CD4-positive, alpha-beta T cell treated with Interleukin-4 for 4 hours (primary cell): Measurements from ENCODE around the gene RTL10.

ENCODE experiments used
- DNase-seq: peaks from one replicate; pipeline ENCODE4 v3.0.0-alpha.2; 2020

RTL10 gene

GRCh38 chr22:19821523-19822300 is 33.0 kb downstream of the RTL10 start:
- DNase-seq: no peak

GRCh38 chr22:19820880-19821522 is 33.7 kb downstream of the RTL10 start:
- no peak for DNase-seq

GRCh38 chr22:19819911-19820879 is 34.5 kb downstream of the RTL10 start:
- no peak for DNase-seq

DNA sequence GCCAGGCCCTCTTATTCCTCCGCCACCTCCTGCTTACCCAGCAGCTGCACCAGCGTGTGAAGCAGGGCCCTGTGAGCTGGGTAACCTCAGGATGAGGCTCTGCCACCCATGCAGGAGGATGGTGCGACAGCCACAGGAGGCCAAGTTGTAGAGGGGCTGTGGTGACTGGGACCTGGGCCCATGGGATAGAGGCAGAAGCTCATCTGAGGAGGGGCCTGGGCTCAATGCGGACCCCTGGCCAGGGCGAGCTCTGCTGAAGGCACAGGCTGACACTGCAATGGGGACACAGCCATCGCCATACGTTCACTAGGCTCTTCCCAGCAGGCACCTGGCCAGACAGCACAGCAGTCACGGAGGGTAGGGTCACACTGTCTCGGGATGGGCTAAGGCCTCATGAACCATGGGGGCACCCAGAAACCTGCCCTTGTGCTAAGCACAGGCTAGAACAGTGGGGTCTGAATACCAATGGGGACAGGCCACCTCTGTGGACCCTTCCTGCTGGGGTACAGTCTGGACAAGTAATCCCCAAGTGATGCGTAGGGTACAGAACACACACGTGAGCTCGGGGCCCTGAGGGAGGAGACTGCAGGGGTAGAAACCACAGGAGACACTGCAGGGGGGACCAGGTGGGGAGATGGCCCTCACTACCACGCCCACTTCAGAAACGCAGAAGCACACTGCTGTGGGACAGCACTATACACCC is 35.3 kb downstream of the RTL10 start:
- DNase-seq: no peak

GRCh38 chr22:19818324-19819207 is 36.1 kb downstream of the RTL10 start:
- DNase-seq: no peak

DNA sequence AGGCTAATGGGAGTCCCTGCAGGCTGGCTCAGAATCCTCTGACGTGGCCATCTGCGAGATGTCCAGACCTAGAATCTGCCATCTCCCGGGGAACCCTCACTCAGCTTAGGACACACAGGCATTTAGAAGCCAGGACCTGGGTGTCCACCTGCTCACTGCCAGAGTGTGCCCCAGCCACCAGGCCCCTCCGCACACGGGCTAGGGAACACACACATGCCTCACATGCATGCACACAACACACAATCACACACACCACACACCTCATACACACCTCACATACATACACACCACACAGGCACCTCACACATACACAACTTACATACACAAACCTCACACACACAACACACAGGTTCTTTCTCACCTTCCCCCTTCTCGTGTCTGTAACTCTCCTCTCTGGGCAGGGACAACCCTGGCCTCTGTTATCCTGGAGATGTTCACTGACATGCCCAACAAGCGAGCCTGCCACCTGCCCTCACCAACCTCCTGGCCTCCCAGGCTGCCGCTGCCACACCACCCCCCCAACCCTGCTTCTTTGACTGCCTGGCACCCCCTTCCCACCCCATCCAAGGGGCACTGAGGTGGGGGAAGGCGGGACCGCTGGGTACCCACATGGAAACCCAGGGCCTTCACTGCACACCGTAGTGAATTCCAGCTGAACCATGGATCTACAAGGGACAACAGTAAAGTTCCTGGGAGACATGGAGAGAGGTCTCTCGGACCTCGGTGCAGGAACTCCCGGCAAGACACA is 38.1 kb downstream of the RTL10 start:
- no peak for DNase-seq

DNA sequence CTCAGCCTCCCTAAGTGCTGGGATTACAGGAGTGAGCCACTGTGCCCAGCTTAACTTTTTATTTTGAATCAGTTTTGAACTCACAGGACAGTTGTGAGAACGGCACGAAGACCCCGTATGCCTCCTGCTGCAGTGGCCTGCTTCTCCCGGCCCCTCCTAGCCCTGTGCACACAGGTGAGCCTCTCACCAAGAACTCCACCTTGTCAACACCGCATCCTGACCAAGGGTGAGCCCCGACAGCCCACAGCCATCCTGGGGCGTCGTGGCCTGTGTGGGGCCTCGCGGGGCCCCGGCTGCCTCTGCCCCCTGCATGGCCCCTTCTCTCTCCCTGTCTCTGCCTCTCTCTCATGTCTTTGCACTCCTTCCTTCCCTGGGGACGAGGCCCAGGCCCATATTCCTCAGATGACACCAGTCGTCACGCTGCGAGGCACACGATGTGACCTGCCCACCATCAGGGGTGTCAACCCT is 38.8 kb downstream of the RTL10 start:
- no peak for DNase-seq

DNA sequence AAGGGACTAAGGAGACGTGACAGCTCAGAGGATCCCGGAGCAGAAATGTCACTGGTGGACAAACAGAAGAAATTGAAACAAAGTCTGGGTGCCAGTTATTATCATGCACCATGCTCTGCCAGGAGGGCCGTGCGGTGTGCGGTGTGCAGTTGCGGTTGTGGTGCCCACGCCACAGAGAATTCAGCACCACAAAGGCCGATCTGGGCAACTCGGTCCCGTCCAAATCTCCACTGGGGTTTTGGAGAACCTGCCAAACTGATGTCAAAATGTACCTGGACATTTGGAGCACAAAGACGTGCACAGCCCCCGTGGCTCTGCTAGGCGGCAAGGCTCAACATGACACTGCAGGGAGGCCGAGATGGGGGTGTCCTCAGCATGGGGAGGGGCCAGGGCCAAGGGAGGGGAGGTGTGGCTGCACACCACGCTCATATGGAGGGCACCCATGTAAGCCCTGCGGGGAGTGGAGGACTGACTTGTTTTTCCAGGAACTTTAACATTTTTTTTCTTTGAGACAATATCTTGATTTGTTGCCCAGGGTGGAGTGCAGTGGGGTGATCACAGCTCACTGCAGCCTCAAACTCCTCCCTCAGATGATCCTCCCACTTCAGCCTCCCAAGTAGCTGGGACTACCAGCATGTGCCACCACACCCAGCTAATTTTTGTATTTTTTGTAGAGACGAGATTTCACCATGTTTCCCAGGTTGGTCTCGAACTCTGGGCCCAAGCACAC is 39.4 kb downstream of the RTL10 start:
- no peak for DNase-seq

DNA sequence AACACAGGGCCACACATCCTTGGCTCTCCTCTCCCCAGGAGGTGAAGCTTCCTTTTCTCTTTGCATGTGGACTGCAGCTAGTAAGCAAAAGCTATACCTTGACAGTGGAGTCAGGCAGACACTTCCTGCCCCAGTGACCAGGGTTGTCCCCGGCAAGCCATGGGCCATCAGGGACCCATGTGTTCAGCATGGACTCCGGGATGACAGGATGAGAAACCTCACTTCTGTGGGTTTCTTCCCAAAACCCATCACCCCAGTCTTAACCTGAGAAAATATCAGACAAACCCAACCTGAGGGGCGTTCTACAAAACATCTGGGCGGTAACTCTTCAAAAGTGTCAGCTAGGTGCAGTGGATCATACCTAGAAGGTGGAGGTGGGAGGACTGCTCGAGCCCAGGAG is 40.2 kb downstream of the RTL10 start:
- DNase-seq: no peak

GRCh38 chr22:19812910-19813309 is 41.8 kb downstream of the RTL10 start:
- no peak for DNase-seq

DNA sequence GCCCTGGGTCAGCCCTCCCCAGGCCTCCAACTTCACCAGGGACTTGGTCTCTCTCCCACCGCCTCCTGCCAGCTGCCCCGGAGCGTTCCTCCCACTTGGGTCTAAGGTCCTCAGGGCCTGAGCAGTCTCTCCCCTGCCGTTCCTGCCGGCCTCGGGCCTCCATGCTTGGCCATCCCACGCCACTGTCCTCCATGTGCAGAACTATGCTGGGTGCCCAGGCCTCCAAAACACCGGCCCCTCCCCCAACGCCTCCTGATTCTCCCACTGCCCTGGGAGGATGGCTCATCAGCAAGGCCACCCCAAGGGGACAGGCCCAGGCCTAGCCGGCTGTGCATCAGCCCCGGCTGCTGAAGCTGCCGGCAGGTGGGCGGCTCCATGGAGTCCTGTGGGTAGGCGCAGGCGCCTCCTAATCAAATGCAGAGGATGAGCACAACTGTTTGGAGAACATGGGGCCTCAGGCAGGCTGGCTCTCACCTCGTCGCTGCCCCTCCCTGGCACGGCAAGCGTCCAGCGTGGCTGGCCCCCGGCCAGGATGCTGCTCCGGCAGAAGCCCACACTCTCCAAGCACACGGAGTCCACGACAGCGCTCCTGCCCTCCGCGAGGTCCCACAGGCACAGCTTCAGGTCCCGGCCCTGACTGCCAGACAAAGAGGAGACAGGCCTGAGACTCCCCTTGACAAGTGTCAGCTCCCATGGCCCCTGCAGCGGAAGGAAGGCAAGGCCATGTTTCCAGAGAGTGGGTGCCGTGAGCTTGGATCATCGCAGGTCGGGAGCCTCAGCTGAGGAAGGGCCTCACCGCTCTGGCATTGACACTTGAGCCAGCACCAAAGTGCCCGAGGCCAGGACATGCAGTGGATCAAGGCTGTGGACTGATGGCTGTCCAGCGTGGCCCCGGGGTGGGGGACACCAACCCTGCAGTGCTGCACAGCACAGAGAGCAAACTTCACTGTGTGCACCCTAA is 42.6 kb downstream of the RTL10 start:
- DNase-seq: no peak

GRCh38 chr22:19811211-19811621 is 43.5 kb downstream of the RTL10 start:
- no peak for DNase-seq

- DNase-seq: no peak
These were observed 44.1 kb downstream of the RTL10 start for GRCh38 chr22:19810381-19811201.

DNA sequence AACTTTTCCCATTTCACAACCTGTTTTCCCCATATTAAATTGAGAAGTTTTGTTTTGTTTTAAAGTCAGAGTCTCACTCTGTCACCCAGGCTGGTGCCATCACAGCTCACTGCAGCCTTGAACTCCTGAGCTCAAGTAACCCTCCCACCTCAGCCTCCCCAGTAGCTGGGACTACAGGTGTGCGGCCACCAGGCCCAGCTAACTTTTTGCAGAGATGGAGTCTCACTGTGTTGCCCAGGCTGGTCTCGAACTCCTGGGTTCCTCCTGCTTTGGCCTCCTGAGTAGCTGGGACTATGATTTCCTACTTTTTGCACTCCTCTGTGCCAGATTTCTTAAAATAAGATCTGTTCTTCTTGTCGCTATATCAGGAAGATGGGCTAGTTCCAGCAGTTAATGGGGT is 44.9 kb downstream of the RTL10 start:
- DNase-seq: no peak

DNA sequence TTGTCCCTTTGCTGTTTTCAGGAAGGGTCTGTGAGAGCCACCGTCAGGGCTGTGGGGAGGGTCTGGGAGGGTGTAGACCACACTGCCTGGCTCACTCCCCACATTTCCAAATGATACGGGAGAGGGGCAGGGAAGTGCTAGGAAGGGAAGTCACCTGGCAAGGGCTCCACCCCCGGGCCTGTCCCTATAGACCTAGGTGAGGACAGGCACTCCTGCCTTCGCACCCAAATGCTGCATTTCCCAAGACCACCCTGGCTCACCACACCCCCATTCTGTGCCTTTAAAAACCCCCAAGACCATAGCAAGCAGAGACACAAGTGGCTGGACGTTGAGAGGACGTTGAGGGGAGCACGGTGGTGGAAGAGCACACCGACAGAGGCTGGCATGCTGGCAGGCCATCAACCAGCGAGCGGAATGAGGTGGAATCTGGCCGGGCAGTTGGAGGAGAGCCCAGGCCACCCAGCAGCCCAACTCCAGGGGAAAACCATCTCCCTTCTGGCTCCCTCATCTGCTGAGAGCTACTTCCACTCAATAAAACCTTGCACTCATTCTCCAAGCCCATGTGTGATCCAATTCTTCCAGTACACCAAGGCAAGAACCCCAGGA is 45.7 kb downstream of the RTL10 start:
- no peak for DNase-seq

- no peak for DNase-seq
These were observed 46.5 kb downstream of the RTL10 start for GRCh38 chr22:19807914-19808872.
